Activated CD4-positive, alpha-beta T cell treated with anti-CD3 and anti-CD28 coated beads, Interleukin-2, amount 10 ng/mL, durations not matched to agents 24 days and 14 days (primary cell): Measurements from ENCODE around the gene OTOF. TPM values are rescaled to one million over a fixed set of nuclear protein-coding genes. Genes with fewer than 3 reads are reported as not detected.

Experiments used
- DNase-seq: peaks from one replicate; pipeline ENCODE4 v3.0.0; 2022
- H3K27ac Mint-ChIP-seq: one replicate; pipeline ENCODE4 v1.8.0; 2022; ENCODE audit warnings: mild to moderate bottlenecking, mixed read lengths
- H3K27me3 Mint-ChIP-seq: one replicate; pipeline ENCODE4 v1.8.0; 2022; ENCODE audit warnings: mixed read lengths
- H3K36me3 Mint-ChIP-seq: one replicate; pipeline ENCODE4 v1.8.0; 2022; ENCODE audit warnings: low read depth, mild to moderate bottlenecking, mixed read lengths
- H3K4me1 Mint-ChIP-seq: one replicate; pipeline ENCODE4 v1.8.0; 2021; ENCODE audit warnings: mixed read lengths
- H3K4me3 Mint-ChIP-seq: one replicate; pipeline ENCODE4 v1.8.0; 2022; ENCODE audit warnings: mild to moderate bottlenecking, moderate library complexity, mixed read lengths
- H3K9me3 Mint-ChIP-seq: one replicate; pipeline ENCODE4 v1.8.0; 2021; ENCODE audit warnings: mixed read lengths
- intact Hi-C: fragments of 100-400 bp; cut with micrococcal nuclease; formaldehyde crosslinking; loops from one replicate; pipeline ENCODE4 v1.15.1; 2023
- total RNA-seq: library from RNA; stranded (reverse); gene quantifications from 2 replicates; pipeline ENCODE4 v1.2.3, GENCODE V29; 2022

The OTOF gene
- total RNA-seq, 1 donor from 2014 or later = 7.2 TPM

- Mint-ChIP-seq H3K36me3 (peaks cover 4% of the 10 kb centered on the region), H3K4me1 (no peaks in the 10 kb centered on the region), H3K27me3 (no peaks in the 10 kb centered on the region), H3K9me3 (no peaks in the 10 kb centered on the region), H3K27ac (no peak overlapping the region), H3K4me3 (no peak overlapping the region)
- intact Hi-C loops = no loop called here
- peak; percentile 67 for DNase-seq
These were observed 15.2 kb downstream of the OTOF start for GRCh38 chr2:26462511-26463243.

GRCh38 chr2:26462100-26462499 lies 15.8 kb downstream of the OTOF start:
- Mint-ChIP-seq H3K27me3 (no peaks in the 10 kb centered on the region), H3K9me3 (no peaks in the 10 kb centered on the region), H3K4me1 (no peaks in the 10 kb centered on the region), H3K4me3 (no peak overlapping the region), H3K27ac (no peak overlapping the region), H3K36me3 (peaks cover 4% of the 10 kb centered on the region)
- intact Hi-C loops = no loop called here
- DNase-seq = no peak

DNA sequence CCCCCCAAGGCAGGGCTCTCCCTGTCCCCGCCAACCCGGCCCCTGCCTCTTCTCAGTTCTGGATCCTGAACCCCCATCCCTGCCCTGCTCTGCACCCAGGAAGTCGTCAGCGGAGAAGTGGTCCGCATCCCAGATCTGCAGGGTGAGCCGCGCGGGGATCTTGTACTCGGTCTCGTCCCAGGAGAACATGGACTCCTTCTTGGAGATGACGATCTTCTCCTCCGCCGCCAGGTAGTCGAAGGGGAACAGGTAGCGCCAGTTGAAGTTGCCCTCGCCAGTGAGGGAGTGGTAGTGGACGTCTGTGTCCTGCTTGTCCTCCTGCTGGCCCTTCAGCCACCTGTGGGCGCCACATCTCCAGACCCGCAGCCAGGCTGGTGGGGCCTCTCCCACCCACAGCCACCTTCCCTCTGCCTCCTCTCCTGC lies 16.3 kb downstream of the OTOF start:
- Mint-ChIP-seq H3K27me3 (no peaks in the 10 kb centered on the region), H3K9me3 (no peaks in the 10 kb centered on the region), H3K4me1 (no peaks in the 10 kb centered on the region), H3K27ac (no peak overlapping the region), H3K36me3 (peaks cover 4% of the 10 kb centered on the region), H3K4me3 (no peak overlapping the region)
- intact Hi-C loops = no loop called here
- DNase-seq = no peak

GRCh38 chr2:26460613-26461031 lies 17.3 kb downstream of the OTOF start:
- H3K4me3 Mint-ChIP-seq = no peak overlapping the region
- H3K4me1 Mint-ChIP-seq = no peaks in the 10 kb centered on the region
- H3K27me3 Mint-ChIP-seq = no peaks in the 10 kb centered on the region
- intact Hi-C loops = no loop called here
- peaks cover 3% of the 10 kb centered on the region for H3K36me3 Mint-ChIP-seq
- DNase-seq = no peak
- H3K27ac Mint-ChIP-seq = no peak overlapping the region
- H3K9me3 Mint-ChIP-seq = no peaks in the 10 kb centered on the region

- no peak overlapping the region for H3K27ac Mint-ChIP-seq
- H3K36me3 Mint-ChIP-seq = peaks cover 3% of the 10 kb centered on the region
- H3K27me3 Mint-ChIP-seq = no peaks in the 10 kb centered on the region
- no peak for DNase-seq
- no peak overlapping the region for H3K4me3 Mint-ChIP-seq
- intact Hi-C loops = no loop called here
- H3K4me1 Mint-ChIP-seq = no peaks in the 10 kb centered on the region
- H3K9me3 Mint-ChIP-seq = no peaks in the 10 kb centered on the region
These were observed 17.8 kb downstream of the OTOF start for GRCh38 chr2:26459991-26460612.

DNA sequence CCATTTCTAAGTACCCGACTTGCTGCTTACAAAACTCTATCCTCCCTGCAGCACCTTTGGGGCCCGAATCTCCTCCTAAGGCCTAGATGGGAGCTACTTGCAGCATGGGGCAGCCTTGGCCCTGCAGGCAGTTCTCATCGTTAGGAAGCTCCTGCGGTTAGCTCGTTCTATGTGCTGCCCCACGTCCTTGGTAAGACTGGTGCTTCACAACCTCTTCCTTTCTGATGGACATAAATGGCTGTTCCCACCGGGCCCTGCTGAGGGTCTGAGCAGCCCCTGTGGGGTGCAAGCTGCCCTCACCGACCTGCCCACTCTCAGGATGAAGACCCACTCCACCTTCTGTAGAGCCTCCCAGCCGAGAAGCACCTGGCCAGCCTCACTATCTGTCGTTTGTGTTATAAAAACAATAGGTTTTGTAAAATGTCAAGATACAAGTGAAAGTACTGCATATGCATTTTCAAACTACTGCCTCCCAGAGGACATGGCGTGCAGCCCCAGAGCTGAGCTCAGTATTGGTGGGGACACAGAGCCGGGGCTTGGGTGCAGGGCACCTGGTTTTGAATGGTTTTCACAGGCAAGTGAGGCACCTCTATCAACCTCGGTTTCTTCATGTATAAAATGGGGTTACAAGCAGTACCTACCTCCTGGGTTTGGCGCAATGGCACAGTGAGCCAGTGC lies 19.4 kb downstream of the OTOF start:
- no peak for DNase-seq
- no peaks in the 10 kb centered on the region for H3K9me3 Mint-ChIP-seq
- H3K27me3 Mint-ChIP-seq = peaks cover 2% of the 10 kb centered on the region
- intact Hi-C loops = no loop called here
- H3K36me3 Mint-ChIP-seq = no peaks in the 10 kb centered on the region
- H3K4me3 Mint-ChIP-seq = no peak overlapping the region
- no peak overlapping the region for H3K27ac Mint-ChIP-seq
- no peaks in the 10 kb centered on the region for H3K4me1 Mint-ChIP-seq

- Mint-ChIP-seq H3K27ac (no peak overlapping the region), H3K4me3 (no peak overlapping the region), H3K27me3 (peaks cover 6% of the 10 kb centered on the region), H3K36me3 (no peaks in the 10 kb centered on the region), H3K4me1 (no peaks in the 10 kb centered on the region), H3K9me3 (no peaks in the 10 kb centered on the region)
- intact Hi-C loops = no loop called here
- DNase-seq = no peak
These were observed 20.1 kb downstream of the OTOF start for GRCh38 chr2:26457695-26458364.

- H3K4me3 Mint-ChIP-seq = no peak overlapping the region
- H3K27me3 Mint-ChIP-seq = peaks cover 7% of the 10 kb centered on the region
- H3K36me3 Mint-ChIP-seq = no peaks in the 10 kb centered on the region
- DNase-seq = no peak
- H3K4me1 Mint-ChIP-seq = no peaks in the 10 kb centered on the region
- intact Hi-C loops = no loop called here
- no peaks in the 10 kb centered on the region for H3K9me3 Mint-ChIP-seq
- no peak overlapping the region for H3K27ac Mint-ChIP-seq
These were observed 20.7 kb downstream of the OTOF start for GRCh38 chr2:26457251-26457666.

- Mint-ChIP-seq H3K36me3 (no peaks in the 10 kb centered on the region), H3K27me3 (peaks cover 11% of the 10 kb centered on the region), H3K9me3 (no peaks in the 10 kb centered on the region), H3K4me3 (no peak overlapping the region), H3K4me1 (no peaks in the 10 kb centered on the region), H3K27ac (no peak overlapping the region)
- no peak for DNase-seq
- intact Hi-C loops = no loop called here
These were observed 21.3 kb downstream of the OTOF start for GRCh38 chr2:26456440-26457250.

GRCh38 chr2:26455670-26456439 lies 22.1 kb downstream of the OTOF start:
- H3K9me3 Mint-ChIP-seq = no peaks in the 10 kb centered on the region
- H3K27ac Mint-ChIP-seq = no peak overlapping the region
- no peak overlapping the region for H3K4me3 Mint-ChIP-seq
- H3K27me3 Mint-ChIP-seq = peaks cover 13% of the 10 kb centered on the region
- DNase-seq = no peak
- intact Hi-C loops = no loop called here
- H3K36me3 Mint-ChIP-seq = no peaks in the 10 kb centered on the region
- H3K4me1 Mint-ChIP-seq = no peaks in the 10 kb centered on the region

DNA sequence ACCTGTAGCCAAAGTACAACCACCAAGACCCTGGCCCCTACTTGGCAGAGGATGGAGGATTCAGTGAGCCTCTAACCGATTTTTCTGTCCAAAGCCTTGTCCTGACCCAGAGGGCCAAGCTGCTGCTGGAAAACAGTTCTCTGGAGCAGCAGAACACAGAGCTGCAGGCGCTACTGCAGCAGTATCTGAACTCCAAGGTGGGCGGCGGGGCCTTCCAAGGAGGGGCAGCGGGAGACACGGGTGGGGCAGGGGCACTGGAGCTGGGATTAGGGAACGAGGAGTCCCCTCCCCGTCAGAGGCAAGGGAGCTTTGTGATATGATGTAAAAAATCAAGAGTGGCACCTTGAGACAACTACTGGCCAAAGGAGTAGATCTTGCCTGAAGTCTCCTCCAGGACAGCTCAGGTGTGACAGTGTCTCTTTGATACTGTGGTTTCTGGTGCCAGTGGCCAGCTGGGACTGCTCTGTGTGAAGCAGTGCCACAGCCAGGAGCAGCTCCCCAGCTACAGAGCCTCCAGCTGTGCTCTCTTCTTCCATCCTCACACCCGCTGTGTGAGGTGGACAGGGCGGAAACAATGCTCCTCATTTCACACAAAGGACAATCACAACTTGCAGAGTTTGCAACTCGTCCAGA lies 22.8 kb downstream of the OTOF start:
- no peak overlapping the region for H3K27ac Mint-ChIP-seq
- H3K36me3 Mint-ChIP-seq = no peaks in the 10 kb centered on the region
- DNase-seq = no peak
- H3K4me1 Mint-ChIP-seq = no peaks in the 10 kb centered on the region
- no peak overlapping the region for H3K4me3 Mint-ChIP-seq
- no peaks in the 10 kb centered on the region for H3K9me3 Mint-ChIP-seq
- intact Hi-C loops = no loop called here
- H3K27me3 Mint-ChIP-seq = peaks cover 13% of the 10 kb centered on the region

DNA sequence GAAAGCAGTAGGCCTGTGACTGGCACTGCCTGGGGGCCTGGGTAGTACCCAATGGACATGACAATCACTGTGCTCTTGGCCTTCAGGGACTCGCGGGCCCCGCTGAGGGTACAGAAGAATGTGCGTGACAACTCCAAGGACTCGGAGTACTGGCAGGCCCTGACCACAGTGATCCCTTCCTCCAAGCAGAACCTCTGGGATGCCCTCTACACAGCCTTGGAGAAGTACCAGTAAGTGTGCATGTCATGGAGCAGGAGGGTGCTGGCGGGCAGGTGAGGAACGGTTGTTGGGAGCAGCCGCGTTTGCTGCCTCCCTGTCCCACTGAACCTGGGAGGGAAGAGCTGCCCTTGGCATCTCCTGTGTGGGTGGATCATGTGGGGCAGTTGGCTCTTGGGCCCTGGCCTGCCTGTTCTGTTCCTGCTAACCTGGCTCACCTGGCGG lies 23.3 kb downstream of the OTOF start:
- Mint-ChIP-seq H3K4me1 (no peaks in the 10 kb centered on the region), H3K4me3 (no peak overlapping the region), H3K27ac (no peak overlapping the region), H3K36me3 (no peaks in the 10 kb centered on the region), H3K27me3 (peaks cover 13% of the 10 kb centered on the region), H3K9me3 (no peaks in the 10 kb centered on the region)
- DNase-seq = no peak
- intact Hi-C loops = no loop called here
